ENCODE data around the gene FXYD4. TPM values are rescaled to one million over a fixed set of nuclear protein-coding genes. Genes with fewer than 3 reads are reported as not detected.

Gene FXYD4
- total and polyA plus RNA-seq, 2 of the 8 experiments (the other 6 are each of a cell fraction or from before 2014, with no cell fraction given) = not detected

DNA sequence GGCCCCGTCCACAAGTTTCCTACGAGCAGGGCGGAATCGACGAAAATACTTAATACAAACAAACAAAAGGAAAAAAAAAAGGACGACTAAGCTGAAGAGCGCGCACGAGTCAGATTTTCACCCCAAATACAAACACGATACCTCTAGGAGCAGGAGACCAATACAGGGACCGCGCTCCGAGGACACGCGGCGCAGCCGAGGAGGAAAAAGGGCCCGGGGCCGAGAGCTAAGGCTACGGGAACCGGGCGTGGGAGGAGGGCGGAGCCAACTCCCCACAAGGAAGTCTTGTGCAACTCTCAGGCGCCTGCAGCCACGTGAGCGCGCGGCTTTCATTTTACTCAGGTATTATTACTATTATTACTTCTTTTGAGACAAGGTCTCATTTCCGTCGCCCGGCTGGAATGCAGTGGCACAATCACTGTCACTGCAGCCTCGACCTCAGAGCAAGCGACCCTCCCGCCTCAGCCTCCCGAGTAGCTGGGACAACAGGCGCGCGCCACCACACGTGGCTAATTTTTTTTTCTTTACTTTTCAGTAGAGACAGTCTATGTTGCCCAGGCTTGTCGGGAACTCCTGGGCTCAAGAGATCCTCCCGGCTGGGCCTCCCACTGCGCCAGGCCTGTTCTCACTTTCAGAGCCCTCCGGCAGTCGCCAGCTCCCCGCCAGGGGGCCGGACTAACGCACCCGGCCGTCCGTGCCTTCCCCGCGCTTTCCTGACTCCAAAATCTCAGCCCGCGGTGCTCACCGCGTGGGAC, 36.3 kb downstream of the FXYD4 start:
- ChIA-PET CTCF (ENCODE audit: partially characterized antibody) (interaction anchor here (0.6 to 1.8 kb wide), 6 partner anchors 12 to 619 kb away, joined by 3 to 6 read pairs (median 4); partner anchors contain the start of gene ZNF32), POLR2A (ENCODE audit: partially characterized antibody) (interaction anchor here (0.6 to 3.9 kb wide), 25 partner anchors 8 to 653 kb away, joined by 3 to 104 read pairs (median 5); partner anchors contain the start of gene ZNF487)
- Histone ChIP-seq H2BK15ac (ENCODE audit: low read length) (no peak overlapping the region), H3K18ac (ENCODE audit: extremely low read depth, low read length) (peak overlapping the region; percentile 60), H3K23me2 (ENCODE audit: low read depth, low read length) (peaks cover 9% of the 10 kb centered on the region; the same call in 1 of the 2 replicates), H3K79me1 (ENCODE audit: low read depth, low read length) (no peaks in the 10 kb centered on the region), H3K27me3 (replicated peaks in 1 of 4; ENCODE audit: control insufficient read depth in 3 of 4, extremely low read depth in 1 of 4, insufficient read depth in 3 of 4, low read length in 3 of 4) (no peaks in the 10 kb centered on the region), H3K9ac (replicated peaks in 1 of 4; ENCODE audit: extremely low read depth in 1 of 4, low read depth in 3 of 4, low read length in 3 of 4) (peak overlapping the region; percentile 89 to 92 (median 90)), H2BK20ac (ENCODE audit: low read length) (no peak overlapping the region), H3K4me3 (ENCODE audit: extremely low read depth in 1 of 4, insufficient read depth in 2 of 4, low read depth in 3 of 4, low read length in 4 of 4) (peak overlapping the region; percentile 61 to 97 (median 89)), H2BK12ac (ENCODE audit: low read depth, low read length) (peak overlapping the region; percentile 87), H4K8ac (ENCODE audit: extremely low read depth, insufficient read depth, low read length) (peak overlapping the region; percentile 96; the same call in 1 of the 2 replicates), H3K23ac (ENCODE audit: insufficient read length) (no peak overlapping the region), H4K91ac (replicated peaks; ENCODE audit: insufficient read length, low read length) (peak overlapping the region; percentile 74), H3K9me3 (ENCODE audit: insufficient read depth in 2 of 2, low read depth in 1 of 2, low read length in 1 of 2) (no peaks in the 10 kb centered on the region), H3K4ac (replicated peaks; ENCODE audit: insufficient read length, low read depth, low read length) (peak overlapping the region; percentile 99), H2AK5ac (ENCODE audit: low read depth, low read length) (no peak overlapping the region; the same call in 1 of the 2 replicates), H3K27ac (ENCODE audit: low read depth, low read length) (peak overlapping the region; percentile 99), H2BK5ac (ENCODE audit: low read depth, low read length) (peak overlapping the region; percentile 93), H2BK120ac (replicated peaks; ENCODE audit: low read depth, low read length) (peak overlapping the region; percentile 54), H3K14ac (ENCODE audit: insufficient read length) (peak overlapping the region; percentile 23), H3K56ac (replicated peaks; ENCODE audit: insufficient read length, low read depth, low read length) (peak overlapping the region; percentile 90), H3K4me2 (ENCODE audit: insufficient read depth in 1 of 2, low read depth in 2 of 2, low read length in 2 of 2) (peak overlapping the region; percentile 80 to 87), H3K4me1 (replicated peaks in 1 of 4; ENCODE audit: control insufficient read depth in 3 of 4, insufficient read depth in 4 of 4, low read length in 3 of 4) (peaks cover 0 to 9% (median 3%) of the 10 kb centered on the region in 4 experiments; a peak in 5 of 7 replicates), H3K79me2 (ENCODE audit: control insufficient read depth in 1 of 2, insufficient read depth in 2 of 2, low read length in 2 of 2) (peaks cover 47 to 57% of the 10 kb centered on the region in 2 experiments), H3K36me3 (ENCODE audit: control insufficient read depth in 2 of 4, insufficient read depth in 4 of 4, low read length in 3 of 4) (no peaks in the 10 kb centered on the region; a peak in 1 of 8 replicates), H4K5ac (ENCODE audit: insufficient read length, low read depth, low read length) (peak overlapping the region; percentile 80), H2AFZ (ENCODE audit: low read length) (no peak overlapping the region), H4K20me1 (replicated peaks in 1 of 2; ENCODE audit: control insufficient read depth in 1 of 2, insufficient read depth in 2 of 2, low read length in 2 of 2) (peaks cover 9 to 14% of the 10 kb centered on the region in 2 experiments)
- FAIRE-seq (no peak), DNase-seq (ENCODE audit: low read depth in 1 of 2, low spot score in 2 of 2) (peak in 1 of 2 experiments; percentile 71)
- WGBS, 2 experiments (ENCODE audit: extremely low coverage in 1 of 2, insufficient coverage in 1 of 2, insufficient read length in 1 of 2, insufficient replicate concordance in 2 of 2, low coverage in 1 of 2, low lambda C conversion rate in 2 of 2, missing lambda C conversion rate in 1 of 2) = 1% methylated on average over 48 of the region's 56 CpGs; no CpG with 5 or more reads in 1 of the 2 experiments
- no peak for TF ChIP-seq CREB1 (IDR thresholded peaks at IDR 0.05)
- no peak for TF ChIP-seq BRCA1 (IDR thresholded peaks at IDR 0.05; ENCODE audit: low read depth, low read length)
- TF ChIP-seq, protein P1, sequence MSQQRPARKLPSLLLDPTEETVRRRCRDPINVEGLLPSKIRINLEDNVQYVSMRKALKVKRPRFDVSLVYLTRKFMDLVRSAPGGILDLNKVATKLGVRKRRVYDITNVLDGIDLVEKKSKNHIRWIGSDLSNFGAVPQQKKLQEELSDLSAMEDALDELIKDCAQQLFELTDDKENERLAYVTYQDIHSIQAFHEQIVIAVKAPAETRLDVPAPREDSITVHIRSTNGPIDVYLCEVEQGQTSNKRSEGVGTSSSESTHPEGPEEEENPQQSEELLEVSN (IDR thresholded peaks at IDR 0.05) = peak; percentile 37; the same call in 1 of the 2 replicates
- TF ChIP-seq TAF7 (optimal IDR thresholded peaks at IDR 0.05; ENCODE audit: borderline replicate concordance, low read depth, low read length) = peak; percentile 42
- no peak for TF ChIP-seq SP2 (IDR thresholded peaks at IDR 0.05; ENCODE audit: low read length)
- TF ChIP-seq, protein P2, sequence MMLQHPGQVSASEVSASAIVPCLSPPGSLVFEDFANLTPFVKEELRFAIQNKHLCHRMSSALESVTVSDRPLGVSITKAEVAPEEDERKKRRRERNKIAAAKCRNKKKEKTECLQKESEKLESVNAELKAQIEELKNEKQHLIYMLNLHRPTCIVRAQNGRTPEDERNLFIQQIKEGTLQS (IDR thresholded peaks at IDR 0.05; ENCODE audit: insufficient read depth, low read depth, low read length) = no peak
- TF ChIP-seq TEAD4 (IDR thresholded peaks at IDR 0.05; ENCODE audit: low read depth, low read length) = no peak
- peak; percentile 71 for TF ChIP-seq TAF1 (IDR thresholded peaks at IDR 0.05; ENCODE audit: low read depth, low read length)
- TF ChIP-seq TBP (IDR thresholded peaks at IDR 0.05; ENCODE audit: low read depth, low read length) = peak; percentile 38; the same call in 1 of the 2 replicates
- no peak for TF ChIP-seq KDM1A (IDR thresholded peaks at IDR 0.05; ENCODE audit: borderline replicate concordance, low read length)
- TF ChIP-seq YY1 (IDR thresholded peaks at IDR 0.05; ENCODE audit: low read depth, low read length) = no peak

All from H1 (cell line).